Measurements from ENCODE around the gene PTGIS.

The PTGIS gene

GRCh38 chr20:49532285-49532946 is 35.5 kb downstream of the PTGIS start:
- DNase-seq (ENCODE audit: low read depth in 3 of 3, low spot score in 1 of 3) = no peak

DNA sequence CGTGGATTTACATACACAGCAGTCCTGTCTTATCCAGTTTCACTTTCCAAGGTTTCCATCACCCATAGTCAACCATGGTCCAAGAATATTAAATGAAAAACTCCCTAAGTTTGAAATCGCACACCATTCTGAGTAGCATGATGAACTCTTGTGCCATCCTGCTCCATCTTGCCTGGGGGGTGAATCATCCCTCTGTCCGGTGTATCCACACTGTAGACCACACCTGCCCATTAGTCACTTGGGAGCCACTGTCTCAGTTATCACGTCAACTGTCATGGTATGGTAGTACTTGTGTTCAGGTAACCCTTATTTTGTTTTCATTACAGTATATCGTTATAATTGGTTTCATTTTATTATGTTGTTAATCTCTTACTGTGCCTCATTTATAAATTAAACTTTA is 38.5 kb downstream of the PTGIS start:
- no peak for DNase-seq (ENCODE audit: low read depth in 3 of 3, low spot score in 1 of 3)

GRCh38 chr20:49526568-49526967 is 41.4 kb downstream of the PTGIS start:
- no peak for DNase-seq (ENCODE audit: low read depth in 3 of 3, low spot score in 1 of 3)

GRCh38 chr20:49526056-49526455 is 41.9 kb downstream of the PTGIS start:
- no peak for DNase-seq (ENCODE audit: low read depth in 3 of 3, low spot score in 1 of 3)

GRCh38 chr20:49523767-49524360 is 44.1 kb downstream of the PTGIS start:
- DNase-seq (ENCODE audit: low read depth in 3 of 3, low spot score in 1 of 3) = no peak

DNA sequence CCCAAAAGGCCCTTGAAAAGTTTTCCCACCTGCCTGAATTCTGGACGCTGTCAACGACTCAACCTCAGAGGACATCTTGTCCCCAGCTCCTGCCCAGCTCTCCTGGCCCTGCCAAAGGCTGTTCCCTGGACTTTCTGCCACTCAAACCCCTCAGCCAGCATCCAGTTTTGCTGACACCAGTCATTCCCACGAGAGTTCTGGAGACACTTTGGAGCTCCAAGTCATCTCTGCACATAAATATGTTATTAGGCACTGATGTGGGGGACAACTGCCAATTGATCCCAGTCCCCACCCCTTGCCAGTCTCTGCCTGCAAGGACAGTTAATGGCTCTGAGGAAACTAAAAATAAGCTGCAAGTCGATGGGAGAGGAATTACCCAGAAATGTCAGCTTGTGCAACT is 46.6 kb downstream of the PTGIS start:
- no peak for DNase-seq (ENCODE audit: low read depth in 3 of 3, low spot score in 1 of 3)

GRCh38 chr20:49519777-49520359 is 48.1 kb downstream of the PTGIS start:
- no peak for DNase-seq (ENCODE audit: low read depth in 3 of 3, low spot score in 1 of 3)

- no peak for DNase-seq (ENCODE audit: low read depth in 3 of 3, low spot score in 1 of 3)
These were observed 48.7 kb downstream of the PTGIS start for GRCh38 chr20:49519212-49519712.

DNA sequence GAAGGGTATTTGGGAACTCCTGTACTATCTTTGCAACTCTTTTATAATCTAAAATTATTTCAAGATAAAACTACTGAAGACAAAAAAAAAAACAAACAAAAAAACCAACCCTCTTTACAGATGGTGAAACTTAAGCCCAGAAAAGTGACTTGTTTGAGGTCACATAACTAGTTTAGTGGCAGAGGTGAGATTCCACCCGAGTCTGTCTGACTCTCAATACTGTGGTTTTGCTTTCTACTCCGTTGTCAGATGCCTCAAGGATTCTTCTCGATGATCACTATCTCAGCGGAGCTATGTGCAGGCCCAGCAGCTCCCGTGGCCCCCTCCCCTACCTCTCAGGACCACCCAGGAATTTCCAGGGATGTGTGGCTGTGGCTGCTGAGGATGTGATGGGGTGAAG is 49.4 kb downstream of the PTGIS start:
- DNase-seq (ENCODE audit: low read depth in 3 of 3, low spot score in 1 of 3) = no peak

- no peak for DNase-seq (ENCODE audit: low read depth in 3 of 3, low spot score in 1 of 3)
These were observed 50.2 kb downstream of the PTGIS start for GRCh38 chr20:49517805-49518100.

DNA sequence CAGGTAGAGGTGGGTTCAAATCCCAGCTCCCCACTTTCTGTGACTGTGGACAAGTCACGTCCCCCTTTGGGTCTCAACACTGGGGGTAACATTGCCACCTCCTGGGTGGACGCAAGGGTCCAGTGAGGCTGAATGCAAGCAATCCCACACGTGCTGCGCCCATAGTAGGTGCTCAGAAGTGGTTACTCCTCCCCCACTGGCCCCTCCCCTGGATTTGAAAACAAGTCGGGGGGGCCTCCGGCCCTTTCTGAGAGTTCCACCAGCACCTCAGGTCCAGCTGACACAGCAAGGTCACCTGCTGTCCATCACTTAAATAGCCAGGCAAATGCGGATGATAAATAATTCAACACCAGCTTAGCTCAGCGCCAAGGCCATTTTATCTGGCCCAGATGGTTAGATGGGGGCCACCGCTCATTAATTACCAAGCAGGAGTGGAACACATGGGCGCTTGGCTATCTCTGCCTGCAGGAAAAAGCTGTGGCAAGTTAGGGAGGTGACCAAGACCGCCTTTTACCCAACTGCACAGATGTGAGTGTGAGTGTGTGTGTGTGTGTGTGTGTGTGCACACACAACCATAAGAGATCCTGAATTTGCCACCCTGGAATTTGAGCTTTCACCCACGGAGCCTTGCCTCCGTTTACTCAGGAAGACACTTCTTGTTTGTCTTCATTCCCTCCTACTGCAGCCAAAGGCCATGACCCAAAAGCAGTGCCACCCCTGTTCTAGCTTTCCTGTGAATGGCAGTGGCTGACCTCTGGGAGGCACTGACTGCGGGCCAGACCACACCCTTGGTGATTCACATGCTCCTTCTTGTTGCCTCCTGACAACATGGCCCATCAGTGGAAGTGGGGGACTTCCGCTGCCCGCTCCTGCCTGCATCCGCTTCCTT is 50.8 kb downstream of the PTGIS start:
- no peak for DNase-seq (ENCODE audit: low read depth in 3 of 3, low spot score in 1 of 3)

- no peak for DNase-seq (ENCODE audit: low read depth in 3 of 3, low spot score in 1 of 3)
These were observed 52.4 kb downstream of the PTGIS start for GRCh38 chr20:49515586-49515985.

- no peak for DNase-seq (ENCODE audit: low read depth in 3 of 3, low spot score in 1 of 3)
These were observed 54.4 kb downstream of the PTGIS start for GRCh38 chr20:49513517-49513916.

DNA sequence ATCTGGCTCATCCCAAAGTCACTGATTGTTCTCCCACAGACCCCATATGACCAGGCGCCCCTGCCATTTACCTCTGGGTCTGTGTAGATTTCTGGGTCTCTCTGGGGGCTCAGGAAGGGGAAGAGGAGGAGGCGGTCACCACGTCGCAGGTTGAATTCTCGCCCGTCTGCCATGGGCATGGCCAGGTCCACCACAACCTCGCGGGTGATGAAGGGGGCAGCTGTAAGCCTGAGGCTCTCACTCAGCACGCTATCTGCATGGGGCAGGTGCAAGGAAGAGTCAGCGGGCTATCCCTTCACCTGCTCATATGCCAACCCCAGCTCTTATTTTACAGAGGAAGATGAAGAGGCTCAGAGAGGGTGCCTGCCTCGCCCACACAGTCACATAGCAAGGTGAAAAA is 54.9 kb downstream of the PTGIS start:
- DNase-seq (ENCODE audit: low read depth in 3 of 3, low spot score in 1 of 3) = no peak

DNA sequence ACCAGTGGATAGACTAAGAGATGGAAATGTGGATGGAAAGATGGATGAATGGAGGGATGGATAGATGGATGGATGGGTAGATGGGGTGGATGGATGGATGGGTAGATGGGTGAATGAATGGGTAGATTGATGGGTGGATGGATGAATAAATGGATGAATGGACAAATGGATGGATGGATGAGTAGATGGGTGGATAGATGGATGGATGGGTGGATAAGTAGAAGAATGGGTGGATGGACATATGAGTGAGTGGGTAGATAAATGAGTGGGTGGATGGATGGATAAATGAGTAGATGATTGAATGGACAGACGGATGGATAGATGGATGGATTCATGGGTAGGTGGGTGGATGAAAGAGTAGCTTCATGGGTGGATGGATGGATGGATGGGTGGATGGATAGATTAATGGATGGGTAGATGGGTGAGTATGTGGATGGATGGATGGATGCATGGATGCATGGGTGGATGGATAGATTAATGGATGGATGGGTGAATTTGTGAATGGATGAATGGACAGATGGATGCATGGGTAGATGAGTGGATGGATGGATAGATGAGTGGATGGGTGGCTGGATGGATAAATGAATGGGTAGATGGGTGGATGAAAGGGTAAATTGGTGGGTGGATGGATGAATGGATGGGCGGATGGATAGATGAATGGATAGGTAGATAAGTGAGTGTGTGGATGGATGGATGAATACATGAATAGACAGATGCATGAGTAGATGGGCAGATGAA is 56.0 kb downstream of the PTGIS start:
- no peak for DNase-seq (ENCODE audit: low read depth in 3 of 3, low spot score in 1 of 3)

- no peak for DNase-seq (ENCODE audit: low read depth in 3 of 3, low spot score in 1 of 3)
These were observed 57.3 kb downstream of the PTGIS start for GRCh38 chr20:49510562-49511122.

DNA sequence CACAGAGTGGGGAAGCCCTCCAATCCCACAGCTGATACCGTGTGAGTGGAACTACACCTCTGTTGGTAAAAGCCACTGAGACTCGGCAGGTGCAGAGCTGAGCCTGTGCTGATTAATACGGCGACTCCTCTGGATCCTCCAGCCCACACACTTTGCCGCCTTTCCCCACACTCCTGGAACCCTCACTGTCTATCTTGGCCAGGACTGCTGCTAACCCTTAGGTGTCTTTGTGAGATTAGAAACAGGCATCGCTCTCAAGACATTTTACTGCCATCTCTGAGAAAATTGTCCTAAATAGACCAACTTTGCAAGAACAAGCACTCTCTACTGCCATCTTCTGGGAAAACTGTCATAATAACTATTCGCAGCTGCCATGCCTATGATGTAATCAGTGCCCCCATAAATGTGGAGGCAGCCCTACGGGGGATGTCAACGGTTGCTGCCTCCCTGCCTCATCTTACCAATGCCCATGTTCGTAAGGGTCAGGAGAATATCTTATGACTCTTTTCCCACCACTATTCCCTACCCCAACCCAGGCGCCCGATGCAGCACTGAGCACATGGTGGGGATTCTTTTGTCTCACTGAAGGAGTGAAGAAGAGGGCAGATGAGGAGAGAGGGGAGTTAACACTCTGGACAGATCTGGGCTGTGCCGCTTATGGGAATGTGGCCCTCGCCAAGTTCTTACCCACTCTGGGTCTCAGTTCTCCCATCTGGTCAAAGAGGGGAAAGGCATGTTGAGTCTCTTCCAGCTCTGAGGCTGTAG is 59.3 kb downstream of the PTGIS start:
- DNase-seq (ENCODE audit: low read depth in 3 of 3, low spot score in 1 of 3) = no peak

DNA sequence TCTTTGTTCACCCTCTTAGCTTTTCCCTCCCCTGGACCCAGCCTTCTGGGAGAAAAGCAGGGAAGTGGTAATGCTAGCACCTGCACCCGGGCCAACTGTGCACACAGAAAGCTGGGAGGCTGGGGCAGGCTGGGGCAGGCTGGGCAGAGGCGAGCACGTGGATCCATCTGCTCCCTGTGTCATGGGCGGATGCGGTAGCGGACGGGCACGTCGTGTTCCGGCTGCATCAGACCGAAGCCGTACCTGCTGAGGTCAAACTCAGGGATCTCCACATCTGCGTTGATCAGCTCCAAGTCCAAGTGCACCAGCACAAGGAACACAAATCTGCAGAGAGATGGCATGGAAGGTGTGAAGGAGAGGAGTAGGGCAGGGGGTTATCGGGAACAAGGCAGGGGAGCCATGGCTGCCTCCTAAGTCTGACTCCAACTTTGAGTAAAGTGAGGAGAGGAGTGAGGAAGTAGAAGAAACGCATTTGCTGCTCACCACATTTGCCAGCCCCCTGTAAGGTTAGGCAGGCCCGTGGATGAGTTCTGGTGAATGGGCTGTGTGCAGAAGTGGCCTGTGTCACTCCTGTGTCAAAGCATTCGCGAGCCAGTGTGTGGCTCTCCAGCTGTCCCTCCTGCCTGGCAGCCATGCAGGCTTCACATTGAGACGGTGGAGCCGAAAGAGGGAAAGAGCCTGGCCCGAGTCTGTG is 60.0 kb downstream of the PTGIS start:
- no peak for DNase-seq (ENCODE audit: low read depth in 3 of 3, low spot score in 1 of 3)

- no peak for DNase-seq (ENCODE audit: low read depth in 3 of 3, low spot score in 1 of 3)
These were observed 62.4 kb downstream of the PTGIS start for GRCh38 chr20:49505518-49505917.

DNA sequence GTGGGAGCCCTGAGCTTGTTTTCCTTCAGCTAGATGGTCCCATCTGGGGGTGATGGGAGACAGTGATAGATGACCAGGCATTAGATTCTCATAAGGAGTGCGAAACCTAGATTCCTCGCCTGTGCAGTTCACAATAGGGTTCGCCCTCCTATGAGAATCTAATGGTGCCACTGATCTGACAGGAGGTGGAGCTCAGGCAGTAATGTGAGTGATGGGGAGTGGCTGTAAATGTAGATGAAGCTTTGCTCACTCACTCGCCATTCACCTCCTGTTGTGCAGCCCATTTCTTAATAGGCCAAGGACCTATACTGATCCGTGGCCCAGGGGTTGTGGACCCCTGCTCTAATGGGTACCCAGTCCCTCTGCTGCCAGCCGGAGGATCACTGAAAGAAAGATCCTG is 64.8 kb downstream of the PTGIS start:
- no peak for DNase-seq (ENCODE audit: low read depth in 3 of 3, low spot score in 1 of 3)
